SJCRH30 (cell line): ENCODE data around the gene INHBB. TPM values are rescaled to one million over a fixed set of nuclear protein-coding genes. Genes with fewer than 3 reads are reported as not detected.
"Not testable (repeated sequence)": the region's sequence is repeated elsewhere in the genome, so short reads cannot be mapped to it uniquely, and the experiment has no call there.

ENCODE experiments used
- DNase-seq, 2 experiments: peaks; one replicate each; pipeline ENCODE4 v3.0.0-alpha.2; 2015 to 2020
- H3K27ac ChIP-seq: fragments of 250-450 bp; sonication (Bioruptor Pico); 2 replicates; pipeline ENCODE4 v1.5.1; 2020; ENCODE audit warnings: mild to moderate bottlenecking, moderate library complexity
- H3K27me3 ChIP-seq: fragments of 250-450 bp; sonication (Bioruptor Pico); 2 replicates; pipeline ENCODE4 v1.5.1; 2020; ENCODE audit warnings: mild to moderate bottlenecking, moderate library complexity
- H3K36me3 ChIP-seq: fragments of 250-450 bp; sonication (Bioruptor Pico); 2 replicates; pipeline ENCODE4 v1.5.1; 2020; ENCODE audit warnings: mild to moderate bottlenecking, moderate library complexity
- H3K4me1 ChIP-seq: fragments of 250-450 bp; sonication (Bioruptor Pico); 2 replicates; pipeline ENCODE4 v1.5.1; 2020; ENCODE audit warnings: mild to moderate bottlenecking, moderate library complexity
- H3K4me3 ChIP-seq: fragments of 250-450 bp; sonication (Bioruptor Pico); 2 replicates; pipeline ENCODE4 v1.5.1; 2020; ENCODE audit warnings: mild to moderate bottlenecking, moderate library complexity
- H3K9me3 ChIP-seq: fragments of 250-450 bp; sonication (Bioruptor Pico); replicated peaks from 2 replicates; pipeline ENCODE4 v1.5.1; 2020; ENCODE audit warnings: mild to moderate bottlenecking, moderate library complexity
- total RNA-seq: library from RNA; depleted of rRNA; stranded (reverse); fragments of >200 nt; shearing (Covaris generic); gene quantifications from 2 replicates; pipeline ENCODE4 v1.2.3, GENCODE V29; 2014

The INHBB gene
- total RNA-seq, 1 experiment from 2014 or later = not detected

- no peaks in the 10 kb centered on the region for H3K9me3 ChIP-seq
- no peaks in the 10 kb centered on the region for H3K36me3 ChIP-seq
- no peak overlapping the region for H3K4me3 ChIP-seq
- DNase-seq = no peak
- H3K27ac ChIP-seq = no peak overlapping the region
- no peaks in the 10 kb centered on the region for H3K4me1 ChIP-seq
- H3K27me3 ChIP-seq = no peaks in the 10 kb centered on the region; the same call in 1 of the 2 replicates
Observed at GRCh38 chr2:120383631-120384340, 37.9 kb downstream of the INHBB start.

- Histone ChIP-seq H3K9me3 (no peaks in the 10 kb centered on the region), H3K27me3 (no peaks in the 10 kb centered on the region; the same call in 1 of the 2 replicates), H3K36me3 (no peaks in the 10 kb centered on the region), H3K4me3 (no peak overlapping the region), H3K4me1 (no peaks in the 10 kb centered on the region), H3K27ac (no peak overlapping the region)
- no peak for DNase-seq
Observed at GRCh38 chr2:120384486-120385354, 38.8 kb downstream of the INHBB start.

DNA sequence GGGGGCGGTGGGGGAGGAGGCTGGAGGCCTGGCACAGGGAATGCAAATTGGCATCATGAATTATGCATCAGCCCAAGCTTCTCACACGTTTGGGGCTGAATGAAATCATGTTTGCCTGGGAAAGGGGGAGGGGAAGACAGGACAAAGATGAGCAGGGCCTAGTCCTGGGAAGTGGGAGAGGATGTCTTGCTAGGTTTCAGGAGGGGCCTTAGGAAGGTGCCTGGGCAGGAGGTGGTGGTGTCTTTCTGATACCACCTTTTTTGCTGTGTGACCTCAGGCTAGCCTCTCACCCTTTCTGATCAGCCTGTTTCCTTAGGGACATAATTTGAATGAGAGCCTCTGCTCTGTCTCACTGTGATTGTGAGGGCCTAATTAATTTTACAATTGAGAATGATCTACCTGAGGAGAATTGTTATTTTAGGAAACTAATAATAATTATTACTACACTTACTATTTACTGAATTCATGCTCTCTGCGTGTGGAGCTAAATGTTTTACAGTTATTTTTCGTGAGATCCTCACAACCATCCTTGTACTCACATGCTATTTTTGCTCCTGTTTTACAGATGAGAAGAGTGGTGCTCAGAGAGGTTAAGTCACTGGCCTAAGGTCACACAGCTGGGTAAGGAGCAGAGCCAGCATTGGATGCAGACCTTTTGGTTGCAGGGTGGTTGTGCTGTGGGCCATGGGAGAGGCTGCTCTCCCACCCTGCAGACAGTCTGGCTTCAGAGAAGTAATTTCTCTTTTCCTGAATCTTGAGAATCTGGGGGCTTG is 39.6 kb downstream of the INHBB start:
- H3K27ac ChIP-seq = no peak overlapping the region
- no peak for DNase-seq
- H3K4me3 ChIP-seq = no peak overlapping the region
- no peaks in the 10 kb centered on the region for H3K36me3 ChIP-seq
- H3K9me3 ChIP-seq = no peaks in the 10 kb centered on the region
- H3K4me1 ChIP-seq = no peaks in the 10 kb centered on the region
- no peaks in the 10 kb centered on the region; the same call in 1 of the 2 replicates for H3K27me3 ChIP-seq

- Histone ChIP-seq H3K27me3 (no peaks in the 10 kb centered on the region), H3K27ac (no peak overlapping the region), H3K4me3 (no peak overlapping the region), H3K36me3 (no peaks in the 10 kb centered on the region), H3K4me1 (no peaks in the 10 kb centered on the region), H3K9me3 (no peaks in the 10 kb centered on the region)
- no peak for DNase-seq
Observed at GRCh38 chr2:120388222-120389035, 42.5 kb downstream of the INHBB start.

- Histone ChIP-seq H3K4me1 (no peaks in the 10 kb centered on the region), H3K27ac (no peak overlapping the region), H3K4me3 (no peak overlapping the region), H3K27me3 (no peaks in the 10 kb centered on the region), H3K36me3 (no peaks in the 10 kb centered on the region), H3K9me3 (no peaks in the 10 kb centered on the region)
- no peak for DNase-seq
Observed at GRCh38 chr2:120389036-120389391, 43.1 kb downstream of the INHBB start.

- no peak overlapping the region for H3K27ac ChIP-seq
- peak in 1 of 2 experiments; percentile 1 for DNase-seq
- no peaks in the 10 kb centered on the region; the same call in 1 of the 2 replicates for H3K27me3 ChIP-seq
- no peak overlapping the region for H3K4me3 ChIP-seq
- H3K36me3 ChIP-seq = no peaks in the 10 kb centered on the region
- no peaks in the 10 kb centered on the region for H3K4me1 ChIP-seq
- no peaks in the 10 kb centered on the region for H3K9me3 ChIP-seq
Observed at GRCh38 chr2:120390381-120391055, 44.6 kb downstream of the INHBB start.

DNA sequence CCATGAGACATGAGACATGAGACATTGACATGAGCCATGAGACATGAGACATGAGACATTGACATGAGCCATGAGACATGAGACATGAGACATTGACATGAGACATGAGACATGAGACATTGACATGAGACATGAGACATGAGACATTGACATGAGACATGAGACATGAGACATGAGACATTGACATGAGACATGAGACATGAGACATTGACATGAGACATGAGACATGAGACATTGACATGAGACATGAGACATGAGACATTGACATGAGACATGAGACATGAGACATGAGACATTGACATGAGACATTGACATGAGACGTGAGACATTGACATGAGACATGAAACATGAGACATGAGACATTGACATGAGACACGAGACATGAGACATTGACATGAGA is 45.4 kb downstream of the INHBB start:
- not testable (repeated sequence) for DNase-seq, H3K4me3 ChIP-seq, H3K27ac ChIP-seq, H3K36me3 ChIP-seq, H3K27me3 ChIP-seq, H3K9me3 ChIP-seq, H3K4me1 ChIP-seq

DNA sequence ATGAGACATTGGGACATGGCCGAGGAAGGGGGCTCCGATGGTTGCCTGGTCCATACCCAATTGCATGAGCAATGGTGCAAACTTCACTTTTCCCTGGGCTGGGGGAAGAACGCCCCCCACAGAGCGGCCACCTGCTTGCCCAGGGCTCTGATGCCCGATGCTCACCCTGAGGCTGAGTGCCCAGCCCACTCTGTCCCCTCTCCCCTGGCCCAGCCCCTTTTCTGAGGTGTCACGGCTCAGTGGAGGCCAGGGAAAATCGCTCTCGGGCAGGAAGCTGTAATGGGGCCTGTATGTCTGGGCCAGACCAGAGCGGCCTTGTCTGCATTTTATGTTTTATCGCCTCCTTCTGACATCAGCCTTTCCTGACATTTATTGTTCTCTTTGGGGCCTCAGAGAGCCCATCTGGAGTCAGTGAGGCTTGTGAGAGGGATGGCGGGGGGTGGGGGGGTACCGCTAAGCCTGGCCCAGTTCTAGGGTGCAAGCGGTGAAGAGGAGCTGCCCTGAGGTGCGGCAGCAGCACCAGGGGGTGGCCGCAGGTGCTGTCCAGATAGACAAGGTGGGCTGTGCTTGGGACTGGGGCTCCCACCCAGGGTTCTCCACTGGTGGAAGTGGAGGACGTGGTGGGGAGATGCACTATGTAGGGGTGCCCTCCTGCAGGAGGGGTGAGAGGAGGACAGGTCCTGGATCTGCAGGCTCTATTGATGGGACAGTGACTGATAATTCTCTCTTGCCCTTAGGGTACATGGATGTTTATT is 46.2 kb downstream of the INHBB start:
- no peak overlapping the region for H3K27ac ChIP-seq
- DNase-seq = peak in 1 of 2 experiments; percentile 1
- no peak overlapping the region for H3K4me3 ChIP-seq
- peaks cover 6% of the 10 kb centered on the region; the same call in 1 of the 2 replicates for H3K27me3 ChIP-seq
- no peaks in the 10 kb centered on the region for H3K36me3 ChIP-seq
- H3K9me3 ChIP-seq = no peaks in the 10 kb centered on the region
- H3K4me1 ChIP-seq = no peaks in the 10 kb centered on the region

DNA sequence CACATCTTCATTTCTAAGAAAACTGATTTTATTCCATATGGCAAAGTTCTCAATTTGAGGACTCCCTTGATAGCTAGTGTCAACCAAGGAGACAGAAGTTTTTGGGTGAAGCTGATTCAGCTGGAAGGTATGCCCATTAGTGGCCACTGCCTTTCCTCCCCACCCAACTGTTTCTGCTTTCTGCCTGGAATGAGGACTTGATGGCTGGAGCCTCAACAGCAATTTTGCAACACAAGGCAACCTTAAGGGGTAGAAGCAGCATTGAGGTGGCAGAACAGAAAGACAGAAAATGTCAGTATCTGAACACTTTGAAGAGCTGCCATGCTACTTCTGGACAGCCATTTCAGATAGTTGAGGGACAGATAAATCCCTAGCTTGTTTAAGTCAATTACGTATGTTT is 47.0 kb downstream of the INHBB start:
- Histone ChIP-seq H3K27me3 (peaks cover 10% of the 10 kb centered on the region; the same call in 1 of the 2 replicates), H3K4me3 (no peak overlapping the region), H3K9me3 (no peaks in the 10 kb centered on the region), H3K36me3 (no peaks in the 10 kb centered on the region), H3K4me1 (no peaks in the 10 kb centered on the region), H3K27ac (no peak overlapping the region)
- no peak for DNase-seq

DNA sequence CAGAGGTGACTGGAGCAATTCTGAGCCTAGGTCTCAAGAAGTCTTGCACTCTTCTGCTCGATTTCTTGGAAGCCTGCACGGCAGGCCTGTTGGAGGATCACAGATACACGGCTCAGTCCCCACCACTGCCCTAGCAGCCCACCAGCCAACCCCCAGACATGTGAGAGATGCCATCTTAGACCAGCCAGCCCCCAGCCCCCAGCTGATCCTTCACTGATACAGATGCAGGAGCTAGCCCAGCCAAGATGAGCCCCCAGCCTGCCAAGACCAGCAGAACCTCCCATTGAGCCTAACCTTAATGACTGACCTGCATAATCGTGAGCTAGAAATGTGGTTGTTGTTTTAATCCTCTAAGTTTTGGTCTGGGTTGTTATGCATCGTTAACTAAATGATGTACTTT is 47.5 kb downstream of the INHBB start:
- Histone ChIP-seq H3K27me3 (peaks cover 10% of the 10 kb centered on the region; the same call in 1 of the 2 replicates), H3K27ac (no peak overlapping the region), H3K4me1 (no peaks in the 10 kb centered on the region), H3K9me3 (no peaks in the 10 kb centered on the region), H3K4me3 (no peak overlapping the region), H3K36me3 (no peaks in the 10 kb centered on the region)
- DNase-seq = no peak

GRCh38 chr2:120394764-120395163 is 48.8 kb downstream of the INHBB start:
- Histone ChIP-seq H3K27ac (no peak overlapping the region), H3K9me3 (no peaks in the 10 kb centered on the region), H3K4me1 (no peaks in the 10 kb centered on the region), H3K36me3 (no peaks in the 10 kb centered on the region), H3K4me3 (no peak overlapping the region), H3K27me3 (peaks cover 10% of the 10 kb centered on the region; the same call in 1 of the 2 replicates)
- DNase-seq = no peak

GRCh38 chr2:120395221-120396012 is 49.5 kb downstream of the INHBB start:
- H3K27me3 ChIP-seq = peaks cover 10% of the 10 kb centered on the region; the same call in 1 of the 2 replicates
- no peak overlapping the region for H3K27ac ChIP-seq
- no peak overlapping the region for H3K4me3 ChIP-seq
- H3K9me3 ChIP-seq = no peaks in the 10 kb centered on the region
- no peak for DNase-seq
- H3K36me3 ChIP-seq = no peaks in the 10 kb centered on the region
- no peaks in the 10 kb centered on the region for H3K4me1 ChIP-seq
